Subcutaneous abdominal adipose tissue (tissue), 5 donors: Measurements from ENCODE around the gene GRIK4.
"Not testable (repeated sequence)": the region's sequence is repeated elsewhere in the genome, so short reads cannot be mapped to it uniquely, and the experiment has no call there.

ENCODE experiments used
- H3K27ac ChIP-seq: one replicate; pipeline ENCODE4 v1.7.0; 2013; ENCODE audit warnings: low read depth, mild to moderate bottlenecking, inconsistent platforms, low read length, moderate library complexity
- H3K27me3 ChIP-seq, 5 donors: one replicate each; pipeline ENCODE4 v1.7.0; 2013; ENCODE audit warnings: low read length in 5 of 5, inconsistent platforms in 1 of 5; ENCODE audit not compliant: control insufficient read depth in 5 of 5, insufficient read depth in 4 of 5
- H3K36me3 ChIP-seq, 5 donors: one replicate each; pipeline ENCODE4 v1.7.0; 2013; ENCODE audit warnings: low read length in 5 of 5; ENCODE audit not compliant: control insufficient read depth in 5 of 5, insufficient read depth in 5 of 5
- H3K4me1 ChIP-seq, 5 donors: one replicate each; pipeline ENCODE4 v1.7.0; 2013; ENCODE audit warnings: low read length in 5 of 5, mild to moderate bottlenecking in 3 of 5, moderate library complexity in 1 of 5; ENCODE audit not compliant: control insufficient read depth in 5 of 5, insufficient read depth in 5 of 5
- H3K4me3 ChIP-seq, 5 donors: one replicate each; pipeline ENCODE4 v1.7.0; 2013; ENCODE audit warnings: low read length in 5 of 5, low read depth in 1 of 5
- H3K9ac ChIP-seq, 5 donors: one replicate each; pipeline ENCODE4 v1.7.0; 2013; ENCODE audit warnings: low read length in 5 of 5, mild to moderate bottlenecking in 4 of 5, moderate library complexity in 3 of 5
- H3K9me3 ChIP-seq, 5 donors: one replicate each; pipeline ENCODE4 v1.7.0; 2013; ENCODE audit warnings: low read length in 5 of 5; ENCODE audit not compliant: control insufficient read depth in 5 of 5
- donor health status: healthy.
- donor health status: healthy.
- donor health status: healthy.
- donor health status: healthy.
- donor health status: healthy.

GRIK4 gene

DNA sequence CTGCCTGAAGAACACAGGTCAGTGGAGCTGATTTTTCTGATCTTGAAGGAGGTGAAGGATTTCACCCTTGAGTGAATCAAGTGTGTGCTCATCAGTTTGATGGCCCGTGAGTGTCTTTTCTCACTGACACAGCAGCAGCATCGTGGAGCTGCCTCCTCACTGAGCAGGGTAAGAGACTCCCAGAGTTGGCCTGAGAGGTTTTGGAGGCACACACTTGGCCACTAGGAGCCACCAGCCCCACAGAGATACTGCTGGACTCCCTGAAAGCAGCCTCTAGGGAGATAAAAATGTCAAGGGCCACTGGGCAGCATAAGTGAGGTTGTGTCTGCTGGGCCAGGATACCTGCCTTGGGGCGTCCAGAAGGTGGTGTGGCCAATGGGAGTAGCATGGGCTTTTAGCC lies 245.4 kb downstream of the GRIK4 start:
- Histone ChIP-seq H3K9me3 (no peaks in the 10 kb centered on the region), H3K27me3 (no peaks in the 10 kb centered on the region), H3K27ac (no peak overlapping the region), H3K4me3 (no peak overlapping the region), H3K4me1 (no peaks in the 10 kb centered on the region), H3K36me3 (no peaks in the 10 kb centered on the region), H3K9ac (no peak overlapping the region)

DNA sequence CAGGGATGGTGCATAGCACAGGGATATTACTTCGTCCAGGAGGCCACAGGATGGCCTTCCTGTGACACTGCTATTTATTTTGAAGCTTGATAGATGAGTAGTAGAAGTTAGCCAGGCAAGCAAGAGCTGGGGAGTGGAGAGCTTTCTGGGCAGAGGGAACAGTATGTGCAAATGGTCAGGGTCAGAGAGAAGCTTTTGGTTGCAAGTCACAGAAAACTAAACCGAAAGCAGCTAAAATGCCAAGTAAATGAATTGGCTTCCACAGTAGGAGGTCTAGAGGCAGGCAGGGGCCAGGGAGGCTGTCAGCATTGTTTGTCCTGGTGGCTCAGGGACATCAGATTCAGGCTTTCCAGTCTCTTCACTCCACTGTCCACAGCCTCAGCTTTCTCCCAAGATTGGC lies 247.5 kb downstream of the GRIK4 start:
- Histone ChIP-seq H3K36me3 (no peaks in the 10 kb centered on the region), H3K9me3 (no peaks in the 10 kb centered on the region), H3K27me3 (no peaks in the 10 kb centered on the region), H3K9ac (no peak overlapping the region), H3K4me1 (no peaks in the 10 kb centered on the region), H3K27ac (no peak overlapping the region), H3K4me3 (no peak overlapping the region)

DNA sequence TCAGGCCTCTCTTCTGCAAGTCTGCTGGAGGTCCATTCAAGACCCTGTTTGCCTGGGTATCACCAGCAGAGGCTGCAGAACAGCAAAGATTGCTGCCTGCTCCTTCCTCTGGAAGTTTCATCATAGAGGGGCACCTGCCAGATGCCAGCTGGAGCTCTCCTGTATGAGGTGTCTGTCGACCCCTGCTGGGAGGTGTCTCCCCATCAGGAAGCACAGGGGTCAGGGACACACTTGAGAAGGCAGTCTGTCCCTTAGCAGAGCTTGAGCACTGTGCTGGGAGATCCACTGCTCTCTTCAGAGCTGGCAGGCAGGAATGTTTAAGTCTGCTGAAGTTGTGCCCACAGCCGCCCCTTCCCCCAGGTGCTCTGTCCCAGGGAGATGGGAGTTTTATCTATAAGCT lies 254.2 kb downstream of the GRIK4 start:
- not testable (repeated sequence) for H3K36me3 ChIP-seq, H3K4me3 ChIP-seq, H3K27me3 ChIP-seq, H3K4me1 ChIP-seq, H3K27ac ChIP-seq, H3K9me3 ChIP-seq, H3K9ac ChIP-seq

DNA sequence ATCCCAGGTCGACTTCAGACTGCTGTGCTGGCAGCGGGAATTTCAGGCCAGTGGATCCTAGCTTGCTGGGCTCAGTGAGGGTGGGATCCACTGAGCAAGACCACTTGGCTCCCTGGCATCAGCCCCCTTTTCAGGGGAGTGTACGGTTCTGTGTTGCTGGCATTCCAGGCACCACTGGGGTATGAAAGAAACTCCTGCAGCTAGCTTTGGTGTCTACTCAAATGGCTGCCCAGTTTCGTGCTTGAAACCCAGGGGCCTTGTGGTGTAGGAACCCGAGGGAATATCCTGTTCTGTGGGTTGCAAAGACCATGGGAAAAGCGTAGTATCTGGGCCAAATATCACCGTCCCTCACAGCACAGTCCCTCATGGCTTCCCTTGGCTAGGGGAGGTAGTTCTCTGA lies 254.8 kb downstream of the GRIK4 start:
- no peaks in the 10 kb centered on the region for H3K36me3 ChIP-seq
- no peak overlapping the region for H3K4me3 ChIP-seq
- H3K4me1 ChIP-seq: no peaks in the 10 kb centered on the region
- no peak overlapping the region for H3K27ac ChIP-seq
- H3K27me3 ChIP-seq: peaks cover 0 to 3% (median 2%) of the 10 kb centered on the region in 5 donors
- peaks cover 0 to 9% (median 3%) of the 10 kb centered on the region in 5 donors for H3K9me3 ChIP-seq
- no peak overlapping the region for H3K9ac ChIP-seq

DNA sequence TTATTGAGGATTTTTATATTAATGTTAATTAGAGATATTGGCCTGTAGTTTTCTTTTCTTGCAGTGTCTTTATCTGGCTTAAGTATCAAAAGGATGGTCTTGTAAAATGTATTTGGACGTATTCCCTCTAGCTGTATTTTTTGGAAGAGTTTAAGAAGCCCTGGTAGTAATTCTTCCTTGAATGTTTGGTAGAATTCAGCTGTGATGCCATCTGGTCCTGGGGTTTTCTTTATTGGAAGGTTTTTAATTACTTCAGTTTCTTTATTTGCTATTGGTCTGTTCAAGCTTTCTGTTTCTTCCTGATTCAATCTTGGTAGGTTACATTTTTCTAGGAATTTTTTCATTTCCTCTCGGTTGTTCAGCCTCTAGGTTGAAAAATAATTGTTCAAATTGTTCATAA lies 257.4 kb downstream of the GRIK4 start:
- Histone ChIP-seq H3K27me3 (peaks cover 0 to 3% (median 2%) of the 10 kb centered on the region in 5 donors), H3K9ac (no peak overlapping the region), H3K9me3 (peaks cover 0 to 9% (median 3%) of the 10 kb centered on the region in 5 donors), H3K4me3 (no peak overlapping the region), H3K36me3 (no peaks in the 10 kb centered on the region), H3K4me1 (no peaks in the 10 kb centered on the region), H3K27ac (no peak overlapping the region)

DNA sequence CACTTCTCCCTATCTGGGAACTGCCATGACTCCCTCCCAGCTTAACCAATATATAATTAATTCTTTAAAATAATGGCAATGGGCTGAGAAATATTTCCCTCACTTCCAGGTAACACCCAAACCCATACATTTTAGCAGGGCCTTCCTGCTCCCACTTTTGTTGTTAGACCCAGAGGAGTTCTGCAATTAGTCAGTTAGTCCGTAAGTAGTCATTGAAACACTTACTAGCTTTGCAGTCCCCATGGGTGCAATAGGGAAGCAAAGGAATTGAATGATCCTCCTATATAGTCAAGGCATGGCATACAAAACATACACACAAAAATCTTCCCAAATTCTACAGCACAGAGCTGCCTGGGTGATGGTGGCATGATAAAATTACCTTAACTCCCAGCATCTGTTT lies 258.4 kb downstream of the GRIK4 start:
- H3K36me3 ChIP-seq: no peaks in the 10 kb centered on the region
- peaks cover 0 to 3% (median 2%) of the 10 kb centered on the region in 5 donors for H3K27me3 ChIP-seq
- no peaks in the 10 kb centered on the region for H3K4me1 ChIP-seq
- peaks cover 0 to 9% (median 3%) of the 10 kb centered on the region in 5 donors for H3K9me3 ChIP-seq
- H3K4me3 ChIP-seq: no peak overlapping the region
- no peak overlapping the region for H3K9ac ChIP-seq
- H3K27ac ChIP-seq: no peak overlapping the region

DNA sequence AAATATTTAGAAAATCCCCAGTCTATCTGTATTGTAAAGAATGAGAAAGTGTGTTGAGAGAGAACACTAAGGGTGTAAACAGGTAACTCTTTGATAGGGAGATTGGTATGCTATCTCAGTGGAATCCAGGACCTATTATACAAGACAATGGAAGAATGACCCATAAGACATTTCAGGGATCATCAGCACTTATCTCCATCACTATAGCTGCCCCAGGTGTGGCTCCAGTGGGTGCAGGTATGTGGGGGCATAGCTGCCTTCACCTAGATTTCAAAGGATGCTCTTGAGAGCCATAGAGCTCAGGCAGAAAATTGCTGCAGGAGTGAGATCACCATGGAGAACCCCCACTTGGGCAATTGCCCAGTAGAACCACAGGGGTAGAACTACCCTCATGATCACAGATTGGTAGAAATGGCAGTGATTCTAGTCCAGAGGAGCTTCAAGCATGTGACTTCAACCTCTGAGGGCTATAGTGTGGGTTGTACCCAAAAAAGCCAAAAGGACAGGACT lies 260.1 kb downstream of the GRIK4 start:
- Histone ChIP-seq H3K9ac (no peak overlapping the region), H3K9me3 (peaks cover 0 to 9% (median 0%) of the 10 kb centered on the region in 5 donors), H3K4me3 (no peak overlapping the region), H3K27ac (no peak overlapping the region), H3K36me3 (no peaks in the 10 kb centered on the region), H3K4me1 (no peaks in the 10 kb centered on the region), H3K27me3 (peaks cover 0 to 7% (median 5%) of the 10 kb centered on the region in 5 donors)

DNA sequence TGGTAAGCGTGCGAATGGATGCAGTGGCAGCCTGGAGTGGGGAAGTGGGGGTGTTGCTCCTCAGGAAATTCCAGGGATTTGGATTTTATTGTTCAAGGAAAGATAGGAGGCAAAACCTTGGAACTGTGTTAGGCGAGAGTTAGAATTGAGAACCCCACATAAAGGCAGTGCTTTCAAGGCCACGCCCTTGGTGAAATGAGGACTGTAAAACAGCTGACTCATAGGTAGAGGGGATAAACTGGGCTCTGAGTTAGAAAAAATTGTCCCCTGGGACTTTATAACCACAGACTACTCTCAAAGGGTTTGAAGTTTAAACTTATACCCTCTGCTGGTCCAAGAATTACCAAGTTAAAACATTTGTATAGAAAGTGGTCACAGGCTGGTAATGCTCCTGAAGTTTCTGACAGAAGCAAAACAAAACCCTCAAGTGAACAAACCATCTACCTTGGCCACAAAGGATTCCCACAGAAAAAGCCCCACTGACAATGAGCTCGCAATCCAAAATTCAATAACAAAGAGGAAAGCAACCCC lies 262.0 kb downstream of the GRIK4 start:
- Histone ChIP-seq H3K4me3 (no peak overlapping the region), H3K36me3 (no peaks in the 10 kb centered on the region), H3K9ac (no peak overlapping the region), H3K27me3 (peaks cover 0 to 10% (median 7%) of the 10 kb centered on the region in 5 donors), H3K4me1 (no peaks in the 10 kb centered on the region), H3K27ac (no peak overlapping the region), H3K9me3 (peaks cover 0 to under 1% (median 0%) of the 10 kb centered on the region in 5 donors)

DNA sequence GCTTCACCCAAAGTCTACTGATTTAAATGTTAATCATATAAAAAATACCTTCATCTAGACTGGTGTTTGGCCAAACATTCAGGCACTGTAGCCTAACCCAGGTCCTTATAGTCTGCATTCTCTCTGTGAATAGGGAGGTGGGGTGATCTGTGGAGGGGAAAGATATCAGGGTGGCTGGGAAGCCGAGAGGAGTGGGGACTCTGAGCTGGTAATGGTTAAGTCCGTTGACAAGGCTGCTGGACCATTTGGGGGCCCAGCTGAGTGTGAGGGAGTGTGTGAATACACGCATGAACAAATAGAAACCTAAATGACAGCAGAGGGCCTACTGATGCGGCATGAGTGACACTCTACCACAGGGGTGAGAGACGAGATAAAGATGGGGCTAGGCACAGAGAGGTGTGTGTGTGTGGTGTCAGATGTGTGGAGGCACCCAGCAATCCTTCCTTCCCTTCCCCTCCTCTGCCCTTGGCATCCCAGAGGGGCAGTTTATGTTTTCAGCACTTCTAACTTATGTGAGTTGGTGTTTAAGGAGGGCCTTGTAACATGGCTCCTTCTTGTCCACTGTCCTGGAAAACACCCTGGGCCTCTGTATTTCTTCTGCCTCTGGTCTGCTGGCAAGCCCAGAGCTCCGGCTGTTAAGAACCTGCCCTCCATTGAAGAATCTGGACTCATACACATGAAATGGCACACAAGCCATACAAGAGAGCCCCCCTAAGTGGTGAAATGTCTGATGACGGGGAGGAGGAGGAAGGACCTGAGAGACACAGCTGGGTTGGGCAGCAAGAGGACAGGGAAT lies 263.2 kb downstream of the GRIK4 start:
- peaks cover 0 to 10% (median 7%) of the 10 kb centered on the region in 5 donors for H3K27me3 ChIP-seq

More for the DNA sequence above, 263.2 kb downstream of the GRIK4 start:
- Histone ChIP-seq H3K4me3 (no peak overlapping the region), H3K36me3 (no peaks in the 10 kb centered on the region), H3K9me3 (no peaks in the 10 kb centered on the region), H3K4me1 (no peaks in the 10 kb centered on the region), H3K9ac (no peak overlapping the region), H3K27ac (no peak overlapping the region)
